Brain microvascular endothelial cell (primary cell): Measurements from ENCODE around the gene OSR1.
"Not testable (repeated sequence)": the region's sequence is repeated elsewhere in the genome, so short reads cannot be mapped to it uniquely, and the experiment has no call there.

Experiments
- DNase-seq: peaks from one replicate; pipeline ENCODE4 v3.0.0-alpha.2; 2020
- H3K27ac ChIP-seq: fragments of 250-450 bp; sonication (Bioruptor Pico); 2 replicates; pipeline ENCODE4 v1.5.1; 2020; ENCODE audit warnings: mild to moderate bottlenecking, moderate library complexity
- H3K27me3 ChIP-seq: fragments of 250-450 bp; sonication (Bioruptor Pico); replicated peaks from 2 replicates; pipeline ENCODE4 v1.5.1; 2020; ENCODE audit warnings: mild to moderate bottlenecking
- H3K36me3 ChIP-seq: fragments of 250-450 bp; sonication (Bioruptor Pico); replicated peaks from 2 replicates; pipeline ENCODE4 v1.5.1; 2020; ENCODE audit warnings: mild to moderate bottlenecking
- H3K4me3 ChIP-seq: 2 replicates; pipeline ENCODE4 v1.5.1; 2011; ENCODE audit warnings: low read depth, mild to moderate bottlenecking, control low read depth, low read length, moderate library complexity
- in situ Hi-C: cut with HindIII; loops from 2 replicates; pipeline ENCODE4 v1.10.0; 2017; ENCODE audit warnings: low sequenced_read_pairs, low pct_ligation_motif_present
- TF ChIP-seq, protein P1 (sequence below): IDR thresholded peaks from 2 replicates; pipeline ENCODE4 v1.5.1; 2011; ENCODE audit warnings: low read depth, mild to moderate bottlenecking, moderate library complexity, low read length, control low read depth, inconsistent platforms; ENCODE audit errors: missing control alignments

The OSR1 gene

DNA sequence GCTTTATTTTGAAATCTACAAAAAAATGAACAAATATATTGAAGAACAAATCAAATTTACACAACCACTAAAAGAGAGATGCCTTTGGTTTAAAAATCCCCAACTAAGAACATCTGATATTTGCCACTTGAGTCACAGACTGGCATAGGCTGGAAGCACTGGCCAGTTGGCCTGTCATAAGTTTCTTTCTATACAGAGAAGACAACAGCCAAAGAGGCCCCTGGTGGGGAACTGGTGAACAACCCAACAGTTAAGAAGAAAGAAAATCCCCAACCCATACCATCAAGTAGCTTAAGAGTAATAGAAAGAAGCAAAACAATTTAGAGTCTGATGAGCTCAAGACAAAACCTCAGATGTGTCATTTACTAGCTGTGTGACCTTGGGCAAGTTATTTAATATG is 45.5 kb downstream of the OSR1 start:
- Histone ChIP-seq H3K36me3 (no peaks in the 10 kb centered on the region), H3K27ac (no peak overlapping the region), H3K4me3 (no peak overlapping the region), H3K27me3 (no peaks in the 10 kb centered on the region)
- in situ Hi-C loops, result no loop called here
- TF ChIP-seq, protein P1, sequence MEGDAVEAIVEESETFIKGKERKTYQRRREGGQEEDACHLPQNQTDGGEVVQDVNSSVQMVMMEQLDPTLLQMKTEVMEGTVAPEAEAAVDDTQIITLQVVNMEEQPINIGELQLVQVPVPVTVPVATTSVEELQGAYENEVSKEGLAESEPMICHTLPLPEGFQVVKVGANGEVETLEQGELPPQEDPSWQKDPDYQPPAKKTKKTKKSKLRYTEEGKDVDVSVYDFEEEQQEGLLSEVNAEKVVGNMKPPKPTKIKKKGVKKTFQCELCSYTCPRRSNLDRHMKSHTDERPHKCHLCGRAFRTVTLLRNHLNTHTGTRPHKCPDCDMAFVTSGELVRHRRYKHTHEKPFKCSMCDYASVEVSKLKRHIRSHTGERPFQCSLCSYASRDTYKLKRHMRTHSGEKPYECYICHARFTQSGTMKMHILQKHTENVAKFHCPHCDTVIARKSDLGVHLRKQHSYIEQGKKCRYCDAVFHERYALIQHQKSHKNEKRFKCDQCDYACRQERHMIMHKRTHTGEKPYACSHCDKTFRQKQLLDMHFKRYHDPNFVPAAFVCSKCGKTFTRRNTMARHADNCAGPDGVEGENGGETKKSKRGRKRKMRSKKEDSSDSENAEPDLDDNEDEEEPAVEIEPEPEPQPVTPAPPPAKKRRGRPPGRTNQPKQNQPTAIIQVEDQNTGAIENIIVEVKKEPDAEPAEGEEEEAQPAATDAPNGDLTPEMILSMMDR, result peak; percentile 75
- peak; percentile 55 for DNase-seq

DNA sequence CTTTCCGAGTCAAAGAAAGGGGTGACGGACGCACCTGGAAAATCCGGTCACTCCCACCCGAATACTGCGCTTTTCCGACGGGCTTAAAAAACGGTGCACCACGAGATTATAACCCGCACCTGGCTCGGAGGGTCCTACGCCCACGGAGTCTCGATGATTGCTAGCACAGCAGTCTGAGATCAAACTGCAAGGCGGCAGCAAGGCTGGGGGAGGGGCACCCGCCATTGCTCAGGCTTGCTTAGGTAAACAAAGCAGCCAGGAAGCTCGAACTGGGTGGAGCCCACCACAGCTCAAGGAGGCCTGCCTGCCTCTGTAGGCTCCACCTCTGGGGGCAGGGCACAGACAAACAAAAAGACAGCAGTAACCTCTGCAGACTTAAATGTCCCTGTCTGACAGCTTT is 52.4 kb downstream of the OSR1 start:
- H3K27me3 ChIP-seq, H3K27ac ChIP-seq, H3K36me3 ChIP-seq, H3K4me3 ChIP-seq, in situ Hi-C loops, DNase-seq: not testable (repeated sequence)

DNA sequence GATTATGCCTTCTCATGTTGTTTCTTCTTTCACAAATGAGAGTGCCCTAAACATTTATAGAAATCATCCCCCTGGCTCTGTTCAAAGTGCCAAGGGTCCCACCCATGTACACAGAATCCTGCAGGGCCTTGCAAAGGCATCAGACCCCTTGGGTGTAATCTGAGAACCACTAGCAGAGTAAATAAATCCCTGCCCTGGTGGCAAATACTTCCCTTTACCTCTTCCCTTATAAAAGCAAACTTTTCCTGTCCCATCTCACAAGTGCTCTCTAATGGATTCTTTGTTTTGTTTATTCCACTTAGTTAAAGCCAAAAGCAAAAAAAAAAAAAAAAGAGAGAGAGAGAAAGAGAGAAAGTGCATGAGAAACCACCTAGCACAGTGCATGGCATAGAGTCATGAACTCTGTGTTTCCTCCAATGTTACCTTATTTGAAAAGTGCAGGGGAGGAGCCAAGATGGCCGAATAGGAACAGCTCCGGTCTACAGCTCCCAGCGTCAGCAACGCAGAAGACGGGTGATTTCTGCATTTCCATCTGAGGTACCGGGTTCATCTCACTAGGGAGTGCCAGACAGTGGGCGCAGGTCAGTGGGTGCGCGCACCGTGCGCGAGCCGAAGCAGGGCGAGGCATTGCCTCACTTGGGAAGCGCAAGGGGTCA is 52.9 kb downstream of the OSR1 start:
- H3K4me3 ChIP-seq, H3K27me3 ChIP-seq, H3K27ac ChIP-seq, DNase-seq, H3K36me3 ChIP-seq, in situ Hi-C loops: not testable (repeated sequence)

DNA sequence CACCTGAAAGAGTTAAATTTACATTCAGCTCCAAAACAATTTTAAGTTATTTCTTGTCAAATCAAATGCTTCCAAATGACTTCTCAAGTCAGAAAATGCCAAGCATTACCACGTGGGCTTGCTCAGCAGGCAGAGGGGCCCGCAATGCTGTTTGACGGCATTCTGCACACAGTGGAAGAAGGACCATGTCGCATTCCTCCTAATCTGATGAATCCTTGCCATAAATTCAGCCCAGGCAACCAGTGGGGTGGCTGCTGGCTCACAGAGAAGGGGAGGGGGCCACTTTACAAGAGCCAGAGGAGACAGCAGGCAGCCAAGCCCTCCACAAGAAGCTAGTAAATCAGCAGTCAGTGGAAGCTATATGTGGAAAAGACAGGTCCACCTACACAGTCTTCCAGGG is 56.7 kb downstream of the OSR1 start:
- DNase-seq, result no peak

More for the DNA sequence above, 56.7 kb downstream of the OSR1 start:
- Histone ChIP-seq H3K4me3 (no peak overlapping the region), H3K27me3 (no peaks in the 10 kb centered on the region), H3K27ac (no peak overlapping the region), H3K36me3 (no peaks in the 10 kb centered on the region)
- TF ChIP-seq, protein P1, result no peak
- in situ Hi-C loops, result no loop called here
